IMR-90 (cell line): ENCODE results near the gene GABRD. TPM values are rescaled to one million over a fixed set of nuclear protein-coding genes. Genes with fewer than 3 reads are reported as not detected.

Source experiments
- ATAC-seq: fragments of 200-7000 bp; cut with Tn5 transposase; 2 replicates; pipeline ENCODE4 v1.9.1; 2020; ENCODE audit warnings: low read depth, mild to moderate bottlenecking, moderate library complexity
- BruUV-seq: library from RNA; stranded (reverse); fragments of 400-500 nt; replicated peaks from 2 replicates; lab custom pipeline; 2021; lab: Mats Ljungman, UMichigan
- CTCF ChIA-PET: fragments of 300-600 bp; formaldehyde crosslinking; extraction: SDS; loops from one replicate; lab custom pipeline; 2021; ENCODE audit warnings: antibody characterized with exemption; lab: Yijun Ruan, JAX
- POLR2A ChIA-PET: fragments of 300-600 bp; sonication (Branson Sonifier 250); formaldehyde crosslinking; loops from one replicate; lab custom pipeline; 2022; ENCODE audit warnings: antibody characterized with exemption; ENCODE audit not compliant: unreplicated experiment; lab: Charles Lee
- DNase-seq: peaks from one replicate; pipeline ENCODE4 v3.0.0; 2013
- H2AFZ ChIP-seq: replicated peaks from 2 replicates; pipeline ENCODE3; 2013; ENCODE audit warnings: low read length, mild to moderate bottlenecking; ENCODE audit not compliant: poor library complexity
- H2AK5ac ChIP-seq: 2 replicates; pipeline ENCODE4 v1.6.1; 2013; ENCODE audit warnings: low read depth, low read length, inconsistent platforms
- H2AK9ac ChIP-seq: replicated peaks from 2 replicates; pipeline ENCODE3; 2013; ENCODE audit warnings: mild to moderate bottlenecking, low read depth, low read length, moderate library complexity; ENCODE audit not compliant: poor library complexity
- H2BK120ac ChIP-seq: 2 replicates; pipeline ENCODE4 v1.6.1; 2013; ENCODE audit warnings: low read depth, low read length, inconsistent platforms
- H2BK15ac ChIP-seq: 3 replicates; pipeline ENCODE4 v1.6.1; 2013; ENCODE audit warnings: low read depth, low read length, inconsistent platforms
- H2BK20ac ChIP-seq: 2 replicates; pipeline ENCODE4 v1.6.1; 2013; ENCODE audit warnings: low read depth, mild to moderate bottlenecking, inconsistent platforms, low read length, moderate library complexity
- H2BK5ac ChIP-seq: 2 replicates; pipeline ENCODE4 v1.6.1; 2013; ENCODE audit warnings: mild to moderate bottlenecking, low read depth, low read length, inconsistent platforms; ENCODE audit not compliant: poor library complexity, severe bottlenecking
- H3K14ac ChIP-seq: replicated peaks from 2 replicates; pipeline ENCODE4 v1.6.1; 2013; ENCODE audit warnings: low read depth, low read length, inconsistent platforms
- H3K18ac ChIP-seq: 2 replicates; pipeline ENCODE4 v1.6.1; 2013; ENCODE audit warnings: low read depth, low read length, control low read depth
- H3K23ac ChIP-seq: 2 replicates; pipeline ENCODE4 v1.6.1; 2013; ENCODE audit warnings: low read depth, low read length, inconsistent platforms
- H3K27ac ChIP-seq: 2 replicates; pipeline ENCODE4 v1.5.1; 2013; ENCODE audit warnings: mild to moderate bottlenecking, control low read depth, low read length; ENCODE audit not compliant: insufficient read depth
- H3K27me3 ChIP-seq: 2 replicates; pipeline ENCODE4 v1.6.1; 2013; ENCODE audit warnings: low read length; ENCODE audit not compliant: control insufficient read depth, insufficient read depth
- H3K36me3 ChIP-seq: 2 replicates; pipeline ENCODE4 v1.6.1; 2013; ENCODE audit warnings: low read length, mixed read lengths; ENCODE audit not compliant: control insufficient read depth, insufficient read depth
- H3K4ac ChIP-seq: 2 replicates; pipeline ENCODE4 v1.6.1; 2013; ENCODE audit warnings: low read depth, low read length, inconsistent platforms
- H3K4me1 ChIP-seq: 2 replicates; pipeline ENCODE4 v1.6.1; 2013; ENCODE audit warnings: low read length, mixed read lengths; ENCODE audit not compliant: control insufficient read depth, insufficient read depth
- H3K4me2 ChIP-seq: 2 replicates; pipeline ENCODE4 v1.6.1; 2013; ENCODE audit warnings: low read depth, mild to moderate bottlenecking, control low read depth, low read length, moderate library complexity
- H3K4me3 ChIP-seq: 2 replicates; pipeline ENCODE4 v1.5.1; 2013; ENCODE audit warnings: low read depth, mild to moderate bottlenecking, control low read depth, low read length, moderate library complexity; ENCODE audit not compliant: insufficient read depth
- H3K56ac ChIP-seq: 2 replicates; pipeline ENCODE4 v1.6.1; 2013; ENCODE audit warnings: low read length, inconsistent platforms; ENCODE audit not compliant: insufficient read depth; ENCODE audit errors: extremely low read depth
- H3K79me1 ChIP-seq, 2 experiments: 2 replicates each; pipeline ENCODE4 v1.6.1; 2013; ENCODE audit warnings: low read length in 2 of 2, inconsistent platforms in 1 of 2, low read depth in 1 of 2
- H3K9ac ChIP-seq: 2 replicates; pipeline ENCODE4 v1.6.1; 2013; ENCODE audit warnings: low read depth, low read length, control low read depth
- H3K9me1 ChIP-seq: 2 replicates; pipeline ENCODE4 v1.6.1; 2013; ENCODE audit warnings: low read length, inconsistent platforms; ENCODE audit not compliant: insufficient read depth
- H3K9me3 ChIP-seq: 2 replicates; pipeline ENCODE4 v1.6.1; 2013; ENCODE audit warnings: low read length; ENCODE audit not compliant: control insufficient read depth, insufficient read depth
- H4K20me1 ChIP-seq: 2 replicates; pipeline ENCODE4 v1.6.1; 2013; ENCODE audit warnings: low read length, inconsistent platforms; ENCODE audit not compliant: insufficient read depth
- H4K5ac ChIP-seq: 2 replicates; pipeline ENCODE4 v1.6.1; 2013; ENCODE audit warnings: mild to moderate bottlenecking, low read depth, low read length, control low read depth
- H4K8ac ChIP-seq, 2 experiments: 2 replicates each; pipeline ENCODE4 v1.6.1; 2013; ENCODE audit warnings: low read depth in 2 of 2, low read length in 2 of 2, control low read depth in 1 of 2, inconsistent platforms in 1 of 2
- H4K91ac ChIP-seq: 2 replicates; pipeline ENCODE4 v1.6.1; 2013; ENCODE audit warnings: low read depth, low read length, inconsistent platforms; ENCODE audit not compliant: insufficient read depth
- BHLHE40 ChIP-seq: fragments of 150-350 bp; IDR thresholded peaks from 2 replicates; pipeline ENCODE4 v1.6.1; 2016; ENCODE audit warnings: mild to moderate bottlenecking, low read depth, low read length
- CEBPB ChIP-seq: IDR thresholded peaks from 2 replicates; pipeline ENCODE4 v1.6.1; 2012; ENCODE audit warnings: low read depth, low read length, improper control_type of control experiment
- CHD1 ChIP-seq: IDR thresholded peaks from 2 replicates; pipeline ENCODE4 v1.6.1; 2012; ENCODE audit warnings: low read depth, low read length, improper control_type of control experiment
- FOS ChIP-seq: fragments of 150-350 bp; IDR thresholded peaks from 2 replicates; pipeline ENCODE4 v1.6.1; 2016; ENCODE audit warnings: low read depth, low read length
- MAFK ChIP-seq: IDR thresholded peaks from 2 replicates; pipeline ENCODE4 v1.6.1; 2012; ENCODE audit warnings: low read depth, low read length, improper control_type of control experiment
- MAZ ChIP-seq: IDR thresholded peaks from 2 replicates; pipeline ENCODE4 v1.6.1; 2012; ENCODE audit warnings: low read depth, mild to moderate bottlenecking, low read length, improper control_type of control experiment, moderate library complexity, borderline replicate concordance
- MXI1 ChIP-seq: IDR thresholded peaks from 2 replicates; pipeline ENCODE4 v1.6.1; 2012; ENCODE audit warnings: low read depth, mild to moderate bottlenecking, low read length, moderate library complexity, borderline replicate concordance
- NFE2L2 ChIP-seq: fragments of 150-350 bp; IDR thresholded peaks from 2 replicates; pipeline ENCODE4 v1.6.1; 2016; ENCODE audit warnings: low read depth, mild to moderate bottlenecking, low read length
- POLR2A ChIP-seq: IDR thresholded peaks from 2 replicates; pipeline ENCODE4 v1.6.1; 2012; ENCODE audit warnings: mild to moderate bottlenecking, low read depth, low read length
- RAD21 ChIP-seq: IDR thresholded peaks from 2 replicates; pipeline ENCODE4 v1.6.1; 2012; ENCODE audit warnings: low read length, improper control_type of control experiment
- RCOR1 ChIP-seq: IDR thresholded peaks from 2 replicates; pipeline ENCODE4 v1.6.1; 2012; ENCODE audit warnings: mild to moderate bottlenecking, low read length, improper control_type of control experiment; ENCODE audit not compliant: insufficient replicate concordance
- RFX5 ChIP-seq: IDR thresholded peaks from 2 replicates; pipeline ENCODE4 v1.8.0; 2012; ENCODE audit warnings: low read depth, mild to moderate bottlenecking, low read length, moderate library complexity
- SMC3 ChIP-seq: fragments of 150-350 bp; IDR thresholded peaks from 2 replicates; pipeline ENCODE4 v1.6.1; 2016; ENCODE audit warnings: low read depth, mild to moderate bottlenecking, antibody characterized with exemption, low read length, moderate library complexity
- USF2 ChIP-seq: fragments of 150-350 bp; IDR thresholded peaks from 2 replicates; pipeline ENCODE4 v1.6.1; 2017; ENCODE audit warnings: mild to moderate bottlenecking, antibody characterized with exemption, low read length, low read depth
- whole genome bisulfite sequencing, 2 experiments: methylation state at CpG; one replicate each; pipeline versions ENCODE4 v1.1.5 to v1.1.7; 2013; ENCODE audit warnings: missing lambda C conversion rate in 2 of 2; ENCODE audit not compliant: insufficient read length in 1 of 2; ENCODE audit errors: extremely low coverage in 2 of 2; 5-methylcytosine and 5-hydroxymethylcytosine counted together
- dilution Hi-C: fragments of 300-500 bp; cut with HindIII; formaldehyde crosslinking; loops from one replicate; pipeline ENCODE4 v1.14.3; 2018; ENCODE audit warnings: low sequenced_read_pairs; ENCODE audit not compliant: unreplicated experiment
- in situ Hi-C: fragments of 300-500 bp; cut with MboI; formaldehyde crosslinking; loops from 3 replicates; pipeline ENCODE4 v1.14.3; 2019; ENCODE audit warnings: low sequenced_read_pairs, inconsistent platforms, mixed read lengths
- intact Hi-C: fragments of 100-400 bp; cut with micrococcal nuclease; formaldehyde crosslinking; loops from 2 replicates; pipeline ENCODE4 v1.10.0; 2022
- polyA plus RNA-seq, 3 experiments: library from polyadenylated mRNA; depleted of rRNA; stranded (reverse); fragments of >200 nt; gene quantifications; 2 replicates each; pipeline ENCODE4 v1.2.3, GENCODE V29; 2012; ENCODE audit warnings: low replicate concordance in 1 of 3
- total RNA-seq: library from RNA; depleted of rRNA; stranded (reverse); fragments of >200 nt; gene quantifications from 2 replicates; pipeline ENCODE4 v1.2.3, GENCODE V29; 2012
- TF ChIP-seq, protein P1 (sequence below): fragments of 150-350 bp; IDR thresholded peaks from 2 replicates; pipeline ENCODE4 v1.6.1; 2016; ENCODE audit warnings: low read depth, mild to moderate bottlenecking, low read length, moderate library complexity, borderline replicate concordance
- TF ChIP-seq, protein P2 (sequence below): conservative IDR thresholded peaks from 2 replicates; pipeline ENCODE4 v1.5.1; 2012; ENCODE audit warnings: mild to moderate bottlenecking, low read depth, low read length, improper control_type of control experiment

Gene GABRD
- total and polyA plus RNA-seq, 2 of the 4 experiments (the other 2 are of a cell fraction), result not detected

DNA sequence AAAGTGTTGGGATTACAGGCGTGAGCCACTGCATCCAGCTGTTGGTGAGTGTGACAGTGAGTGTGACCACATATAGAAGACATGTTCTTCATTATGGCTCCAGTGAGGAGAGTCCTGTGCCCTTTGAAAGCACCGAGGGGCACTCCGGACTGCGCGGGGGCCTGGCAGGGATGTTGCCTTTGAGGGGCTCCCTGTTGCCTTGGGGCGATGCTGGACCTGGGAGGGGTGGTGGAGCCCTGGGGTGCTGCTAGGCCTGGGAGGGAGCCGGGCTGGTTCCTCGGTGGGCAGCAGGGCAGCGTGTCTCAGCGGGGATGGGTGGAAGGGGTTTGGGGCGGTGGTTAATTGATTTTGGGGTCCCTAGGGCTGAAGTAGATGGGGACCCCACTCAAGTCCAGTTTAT is 41.0 kb upstream of the GABRD start:
- Histone ChIP-seq H3K4me3 (no peak overlapping the region), H3K56ac (no peak overlapping the region), H3K9me3 (peaks cover 8% of the 10 kb centered on the region; the same call in 1 of the 2 replicates), H2AFZ (no peak overlapping the region), H3K4me1 (no peaks in the 10 kb centered on the region), H2BK120ac (no peak overlapping the region), H2BK5ac (no peak overlapping the region), H2AK5ac (no peak overlapping the region), H2AK9ac (no peak overlapping the region), H3K4me2 (no peak overlapping the region), H3K9ac (no peak overlapping the region), H4K8ac (no peak overlapping the region), H3K23ac (no peak overlapping the region), H3K4ac (no peak overlapping the region), H3K9me1 (no peaks in the 10 kb centered on the region), H2BK20ac (no peak overlapping the region), H3K27ac (no peak overlapping the region), H4K20me1 (no peaks in the 10 kb centered on the region), H3K36me3 (no peaks in the 10 kb centered on the region), H3K18ac (no peak overlapping the region), H4K5ac (no peak overlapping the region), H3K27me3 (peaks cover 17% of the 10 kb centered on the region; the same call in 1 of the 2 replicates), H4K91ac (no peak overlapping the region), H3K79me1 (no peaks in the 10 kb centered on the region), H3K14ac (no peak overlapping the region), H2BK15ac (no peak overlapping the region)
- TF ChIP-seq MAZ, result no peak
- TF ChIP-seq, protein P1, sequence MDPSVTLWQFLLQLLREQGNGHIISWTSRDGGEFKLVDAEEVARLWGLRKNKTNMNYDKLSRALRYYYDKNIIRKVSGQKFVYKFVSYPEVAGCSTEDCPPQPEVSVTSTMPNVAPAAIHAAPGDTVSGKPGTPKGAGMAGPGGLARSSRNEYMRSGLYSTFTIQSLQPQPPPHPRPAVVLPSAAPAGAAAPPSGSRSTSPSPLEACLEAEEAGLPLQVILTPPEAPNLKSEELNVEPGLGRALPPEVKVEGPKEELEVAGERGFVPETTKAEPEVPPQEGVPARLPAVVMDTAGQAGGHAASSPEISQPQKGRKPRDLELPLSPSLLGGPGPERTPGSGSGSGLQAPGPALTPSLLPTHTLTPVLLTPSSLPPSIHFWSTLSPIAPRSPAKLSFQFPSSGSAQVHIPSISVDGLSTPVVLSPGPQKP, result no peak
- no peak for TF ChIP-seq CHD1
- TF ChIP-seq, protein P2, sequence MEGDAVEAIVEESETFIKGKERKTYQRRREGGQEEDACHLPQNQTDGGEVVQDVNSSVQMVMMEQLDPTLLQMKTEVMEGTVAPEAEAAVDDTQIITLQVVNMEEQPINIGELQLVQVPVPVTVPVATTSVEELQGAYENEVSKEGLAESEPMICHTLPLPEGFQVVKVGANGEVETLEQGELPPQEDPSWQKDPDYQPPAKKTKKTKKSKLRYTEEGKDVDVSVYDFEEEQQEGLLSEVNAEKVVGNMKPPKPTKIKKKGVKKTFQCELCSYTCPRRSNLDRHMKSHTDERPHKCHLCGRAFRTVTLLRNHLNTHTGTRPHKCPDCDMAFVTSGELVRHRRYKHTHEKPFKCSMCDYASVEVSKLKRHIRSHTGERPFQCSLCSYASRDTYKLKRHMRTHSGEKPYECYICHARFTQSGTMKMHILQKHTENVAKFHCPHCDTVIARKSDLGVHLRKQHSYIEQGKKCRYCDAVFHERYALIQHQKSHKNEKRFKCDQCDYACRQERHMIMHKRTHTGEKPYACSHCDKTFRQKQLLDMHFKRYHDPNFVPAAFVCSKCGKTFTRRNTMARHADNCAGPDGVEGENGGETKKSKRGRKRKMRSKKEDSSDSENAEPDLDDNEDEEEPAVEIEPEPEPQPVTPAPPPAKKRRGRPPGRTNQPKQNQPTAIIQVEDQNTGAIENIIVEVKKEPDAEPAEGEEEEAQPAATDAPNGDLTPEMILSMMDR, result no peak
- no peak for TF ChIP-seq FOS
- TF ChIP-seq CEBPB, result no peak
- TF ChIP-seq POLR2A, result no peak
- no peak for TF ChIP-seq MAFK
- TF ChIP-seq RCOR1, result no peak
- no peak for TF ChIP-seq MXI1
- TF ChIP-seq RFX5, result no peak
- no peak for TF ChIP-seq RAD21
- no peak for TF ChIP-seq SMC3
- TF ChIP-seq NFE2L2, result no peak
- no peak for TF ChIP-seq BHLHE40
- no peak for TF ChIP-seq USF2
- ATAC-seq (no peak), DNase-seq (no peak)
- 60% methylated on average over 1 of the region's 11 CpGs; no CpG with 5 or more reads in 1 of the 2 experiments for WGBS, 2 experiments
- CTCF ChIA-PET, result no interaction called here
- POLR2A ChIA-PET, result no interaction called here
- BruUV-seq, result no TSS peak
- in situ Hi-C loops, result no loop called here
- intact Hi-C loops, result no loop called here
- dilution Hi-C loops, result no loop called here
